T-helper 1 cell (primary cell): ENCODE data around the gene MGMT.

ENCODE experiments used
- DNase-seq, 5 donors: peaks; one replicate each; pipeline ENCODE4 v3.0.0-alpha.2; 2012 to 2020

Gene MGMT

GRCh38 chr10:129601737-129602136 lies 134.7 kb downstream of the MGMT start:
- DNase-seq = no peak

- no peak for DNase-seq
Measured at GRCh38 chr10:129602938-129603535, 136.0 kb downstream of the MGMT start.

DNA sequence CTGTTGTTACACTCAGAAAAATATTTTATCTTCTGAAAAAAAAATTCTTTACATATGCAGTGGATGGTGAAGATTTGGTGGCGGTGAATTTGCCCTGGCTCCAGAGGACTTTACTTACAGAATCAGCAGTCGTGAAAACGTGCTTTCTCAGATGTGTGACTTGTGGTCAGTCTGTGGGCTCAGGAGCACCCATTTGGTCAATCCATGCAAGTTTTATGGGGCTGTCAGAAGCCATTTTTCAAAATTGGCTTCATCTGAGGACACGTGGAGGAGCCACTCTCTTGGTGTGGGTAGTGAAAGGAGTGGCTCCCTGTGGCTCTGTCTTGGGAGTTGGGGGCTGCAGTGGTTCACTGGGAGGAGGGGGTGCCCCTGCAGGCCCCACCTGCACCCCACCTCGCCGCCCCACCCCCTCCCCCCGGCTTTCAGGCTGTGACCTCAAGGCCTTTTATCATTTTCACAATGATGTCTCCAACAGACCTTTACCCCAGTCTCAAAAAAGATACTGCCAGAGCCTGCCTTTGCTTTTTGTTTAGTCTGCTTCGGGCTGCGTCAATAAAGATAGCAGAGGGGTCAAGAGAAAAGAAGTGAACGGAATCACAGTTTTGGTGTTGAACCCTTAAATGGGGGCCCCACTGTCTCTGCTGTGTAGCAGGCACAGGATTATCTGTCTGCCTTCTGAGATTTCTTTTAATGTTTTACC lies 137.4 kb downstream of the MGMT start:
- no peak for DNase-seq

DNA sequence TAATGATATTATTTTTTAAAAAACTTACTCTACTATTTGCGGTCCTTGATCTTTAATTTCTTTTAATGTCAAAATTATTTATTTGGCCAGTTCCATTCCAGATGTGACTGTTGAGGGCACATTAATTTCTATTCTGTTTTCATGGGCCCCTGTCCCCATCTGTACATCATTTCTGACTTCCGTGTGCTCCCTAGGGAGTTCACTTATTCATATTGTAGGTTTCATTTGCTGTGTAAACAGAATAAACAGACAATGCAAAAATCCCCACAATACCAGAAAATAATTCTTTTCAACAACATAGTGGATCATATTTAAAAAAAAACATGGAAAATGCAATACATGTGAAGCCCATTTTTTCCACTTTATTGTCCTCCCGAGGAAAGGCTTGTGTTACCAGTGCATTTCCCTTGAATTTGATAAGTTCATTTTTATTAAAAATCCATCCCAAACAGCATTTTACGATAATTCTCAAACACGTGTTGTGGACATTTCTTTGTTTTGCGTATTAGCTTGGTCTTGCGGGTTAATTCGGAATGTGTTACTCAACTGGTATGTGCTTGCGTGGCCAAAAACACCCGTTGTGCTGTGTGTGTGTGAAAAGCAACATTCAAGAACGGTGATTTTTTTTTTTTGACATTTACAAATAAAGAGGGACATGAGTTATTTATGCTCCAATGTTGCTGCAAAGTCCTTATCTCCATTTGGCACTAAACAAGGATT lies 138.4 kb downstream of the MGMT start:
- no peak for DNase-seq

DNA sequence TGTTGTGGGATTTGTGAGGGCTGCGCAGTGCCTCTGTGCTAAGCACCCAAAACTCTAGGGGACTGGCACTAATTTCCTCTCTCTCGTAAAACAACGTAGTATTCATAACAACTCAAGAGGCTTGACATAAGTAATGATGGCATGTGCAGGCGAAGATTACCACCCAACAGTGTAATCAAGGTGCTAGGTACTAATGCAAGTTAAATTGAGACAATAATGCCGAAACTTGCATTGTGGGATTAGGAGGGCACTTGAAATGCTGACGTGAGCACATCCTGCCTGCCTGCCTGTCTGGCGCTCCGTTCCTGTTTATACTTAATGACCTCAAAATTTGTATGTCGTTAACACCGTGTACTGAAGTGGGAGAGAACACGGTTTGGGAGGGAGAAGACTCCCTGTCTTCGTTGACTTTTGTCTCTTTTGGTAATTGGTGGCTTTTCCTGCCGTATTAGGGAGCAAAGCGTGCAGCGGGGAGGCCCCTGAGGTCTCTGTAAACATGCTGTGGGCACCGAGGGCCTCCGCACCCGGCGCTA lies 139.0 kb downstream of the MGMT start:
- no peak for DNase-seq

DNA sequence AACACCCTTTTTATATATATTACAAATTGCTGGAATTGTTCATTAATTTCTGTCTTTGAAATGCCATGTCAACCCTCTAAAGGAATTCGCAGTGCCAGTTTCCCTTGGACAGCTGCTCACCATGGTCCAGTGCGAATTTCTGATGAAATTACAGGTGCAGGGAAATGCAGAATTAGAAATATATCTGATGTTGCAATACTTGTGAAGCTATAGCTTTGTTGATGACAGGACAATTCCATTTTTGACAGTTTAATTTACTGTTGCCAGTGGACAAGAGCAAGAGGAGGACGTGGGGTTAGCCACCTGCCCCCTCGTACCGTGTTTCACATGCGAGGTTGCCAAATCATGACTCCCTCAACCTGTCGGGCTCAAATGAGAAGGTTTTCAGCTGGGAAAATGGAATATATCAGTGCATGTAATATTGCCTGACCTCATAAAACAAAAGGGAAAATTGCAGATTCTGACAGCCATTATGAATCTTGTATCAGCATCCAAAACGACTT lies 140.6 kb downstream of the MGMT start:
- DNase-seq = no peak

- DNase-seq = no peak
Measured at GRCh38 chr10:129608653-129609052, 141.6 kb downstream of the MGMT start.

- no peak for DNase-seq
Measured at GRCh38 chr10:129609551-129609950, 142.5 kb downstream of the MGMT start.

GRCh38 chr10:129612481-129613109 lies 145.6 kb downstream of the MGMT start:
- DNase-seq = no peak

DNA sequence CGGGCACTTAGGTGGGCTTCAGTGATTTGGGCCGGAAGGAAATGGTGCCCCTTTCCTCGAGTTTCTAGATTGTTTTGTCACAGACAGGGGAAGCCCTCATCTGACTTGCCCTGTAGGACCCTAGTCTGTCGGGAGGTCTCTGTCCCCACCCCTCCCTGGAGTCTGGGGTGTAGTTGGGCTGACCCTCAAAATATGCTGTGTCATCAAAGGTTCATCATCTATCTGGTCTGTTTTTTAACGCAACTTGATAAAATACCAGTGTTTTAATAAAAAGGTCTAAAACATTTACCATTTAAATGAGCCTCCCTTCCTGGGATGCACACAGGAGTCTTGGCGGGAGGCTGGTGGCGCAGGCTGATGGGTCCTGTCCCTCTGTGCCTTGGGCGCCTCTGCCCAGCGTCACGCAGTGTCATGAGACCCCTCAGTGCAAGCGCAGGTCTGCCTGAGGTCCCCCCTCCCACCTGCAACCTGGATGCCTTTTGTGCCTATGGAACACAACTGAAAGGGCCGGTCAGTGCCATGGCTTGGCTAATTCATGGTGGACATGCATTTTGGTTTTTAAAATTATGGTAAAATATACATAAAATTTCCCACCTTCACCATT lies 146.4 kb downstream of the MGMT start:
- DNase-seq = no peak

DNA sequence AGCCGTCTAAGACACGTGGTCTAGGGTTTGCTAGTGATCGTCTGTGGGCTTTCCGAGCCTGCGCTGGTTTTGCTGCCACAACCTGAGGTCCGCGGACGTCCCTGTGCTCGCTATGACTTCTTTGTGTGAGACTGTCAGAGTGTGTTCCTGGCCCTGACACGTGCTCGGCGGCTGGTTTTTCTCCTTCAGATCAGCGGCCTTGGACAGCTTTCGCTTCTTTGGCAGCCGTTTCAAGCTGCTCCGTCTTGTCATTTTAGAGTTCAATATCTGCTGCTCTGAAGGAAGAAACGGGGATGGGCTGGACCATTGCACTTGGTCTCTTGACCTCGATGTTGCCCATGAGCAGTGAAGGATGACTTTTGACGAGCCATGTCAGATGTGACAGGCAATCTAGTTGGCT lies 147.3 kb downstream of the MGMT start:
- no peak for DNase-seq

- DNase-seq = no peak
Measured at GRCh38 chr10:129615381-129615780, 148.3 kb downstream of the MGMT start.

GRCh38 chr10:129615921-129616525 lies 149.0 kb downstream of the MGMT start:
- DNase-seq = no peak

- DNase-seq = no peak
Measured at GRCh38 chr10:129617768-129618167, 150.7 kb downstream of the MGMT start.

GRCh38 chr10:129621062-129621461 lies 154.0 kb downstream of the MGMT start:
- DNase-seq = no peak

DNA sequence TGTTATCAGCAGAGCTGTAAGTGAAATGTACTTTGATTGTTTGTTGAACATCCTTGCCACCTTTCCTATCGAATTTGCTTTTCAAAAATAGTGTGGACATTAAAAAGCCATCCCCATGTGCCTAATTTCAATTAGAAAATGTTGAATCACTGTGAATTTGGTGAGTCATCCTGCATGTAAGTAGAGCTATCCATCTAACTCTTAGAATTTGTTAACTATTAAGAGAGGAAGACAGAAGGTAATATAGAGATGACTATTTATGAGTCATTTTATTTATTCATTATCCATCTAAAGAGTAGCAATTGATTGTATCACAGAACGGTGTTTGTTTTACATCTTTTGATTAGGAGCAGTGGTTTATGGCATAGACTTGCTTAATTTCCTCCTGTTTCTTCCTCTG lies 154.7 kb downstream of the MGMT start:
- DNase-seq = no peak

DNA sequence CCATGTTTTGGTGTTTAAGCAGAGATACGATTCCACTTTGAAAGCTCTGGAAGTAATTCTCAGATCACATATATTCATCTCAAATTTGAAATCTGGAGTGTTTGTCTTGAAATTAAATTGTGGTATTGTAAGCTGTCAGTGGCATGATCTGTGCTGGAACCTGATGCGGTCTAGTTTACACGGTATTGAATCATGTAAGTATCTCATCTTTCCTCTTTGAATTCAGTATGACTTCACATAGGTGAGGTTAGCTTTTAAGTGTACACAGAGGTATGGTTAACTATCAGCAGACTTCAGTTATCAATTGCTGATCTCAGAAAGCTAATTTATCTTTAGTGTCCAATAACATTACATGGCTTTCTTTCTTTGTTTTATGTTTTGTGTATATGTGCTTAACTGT lies 155.2 kb downstream of the MGMT start:
- DNase-seq = no peak

DNA sequence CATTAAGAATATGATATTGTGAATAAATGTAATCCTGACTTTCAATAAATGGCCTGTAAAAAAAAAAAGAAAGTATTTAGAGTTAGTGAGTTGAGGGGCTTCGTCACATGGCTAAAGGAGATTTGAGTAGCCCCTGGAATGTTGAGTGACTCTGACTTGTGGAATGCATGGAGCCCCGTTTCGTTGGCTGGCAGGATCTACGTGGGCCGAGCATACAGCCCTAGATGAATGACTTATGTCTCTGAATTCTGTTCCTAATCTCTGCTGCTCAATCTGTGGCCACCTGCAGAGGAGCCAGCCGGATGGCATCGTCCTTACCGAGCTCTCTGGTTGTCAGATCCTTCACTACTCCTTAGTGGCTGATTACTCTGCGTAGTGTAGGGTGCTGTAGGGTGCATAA lies 155.7 kb downstream of the MGMT start:
- DNase-seq = no peak

GRCh38 chr10:129624526-129624925 lies 157.5 kb downstream of the MGMT start:
- DNase-seq = no peak

- DNase-seq = no peak
Measured at GRCh38 chr10:129626309-129626708, 159.3 kb downstream of the MGMT start.

DNA sequence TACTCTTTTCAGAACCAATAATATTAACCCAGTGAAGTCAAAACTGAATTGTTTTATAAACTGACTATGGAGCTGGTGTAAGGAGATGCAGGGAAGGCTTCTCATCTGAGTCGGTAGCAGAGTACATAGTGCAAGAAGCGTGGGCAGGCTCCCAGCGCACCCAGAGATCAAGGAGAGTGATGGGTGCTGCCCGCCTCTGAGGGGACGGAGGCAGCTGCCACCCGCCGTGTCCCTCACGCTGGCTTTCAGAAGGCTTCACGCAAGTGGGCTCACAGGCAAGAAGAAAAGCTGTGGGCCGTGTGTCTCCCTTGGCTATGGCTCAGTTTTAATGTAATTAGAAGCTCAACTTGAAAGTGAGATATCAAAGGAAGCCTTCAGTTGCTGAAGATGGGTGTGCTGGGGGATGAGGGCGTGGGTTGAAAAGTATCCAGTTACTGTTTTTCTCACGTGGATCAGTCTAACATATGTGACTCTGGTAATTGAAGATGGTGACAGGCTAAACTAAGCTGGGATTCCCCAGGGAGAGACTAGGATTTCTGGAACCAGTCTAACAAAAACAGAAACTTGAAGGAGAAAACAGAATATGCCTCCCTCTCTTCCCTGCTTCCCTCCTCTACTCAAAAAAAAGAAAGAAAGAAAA lies 159.9 kb downstream of the MGMT start:
- no peak for DNase-seq

DNA sequence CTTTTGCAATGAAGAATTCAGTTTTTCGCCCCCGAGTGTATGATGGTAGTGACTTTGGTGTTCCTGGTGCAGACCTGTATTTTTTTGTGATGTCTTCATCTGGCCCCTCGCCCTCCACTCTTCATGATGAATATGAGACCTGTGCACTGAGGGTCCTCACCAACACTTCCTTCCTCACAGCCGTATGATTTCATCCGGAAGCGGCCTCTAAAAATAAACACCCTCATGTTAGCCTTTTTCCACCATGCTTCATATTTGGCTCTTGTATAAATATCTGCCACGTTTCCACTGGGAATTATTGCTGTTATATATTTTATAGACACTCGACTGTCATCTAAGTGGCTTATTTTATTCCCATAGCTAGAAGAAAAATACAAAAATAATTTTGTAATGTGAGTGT lies 160.4 kb downstream of the MGMT start:
- no peak for DNase-seq
